Stimulated activated CD8-positive, alpha-beta memory T cell treated with anti-CD3 and anti-CD28 coated beads, Interleukin-7, amount 100 ng/mL, for 4 hours (primary cell): ENCODE measurements around the gene MAN1A1.

Source experiments
- DNase-seq, 2 donors: peaks; one replicate each; pipeline ENCODE4 v3.0.0-alpha.2; 2020; ENCODE audit warnings: low read depth in 2 of 2

MAN1A1 gene

DNA sequence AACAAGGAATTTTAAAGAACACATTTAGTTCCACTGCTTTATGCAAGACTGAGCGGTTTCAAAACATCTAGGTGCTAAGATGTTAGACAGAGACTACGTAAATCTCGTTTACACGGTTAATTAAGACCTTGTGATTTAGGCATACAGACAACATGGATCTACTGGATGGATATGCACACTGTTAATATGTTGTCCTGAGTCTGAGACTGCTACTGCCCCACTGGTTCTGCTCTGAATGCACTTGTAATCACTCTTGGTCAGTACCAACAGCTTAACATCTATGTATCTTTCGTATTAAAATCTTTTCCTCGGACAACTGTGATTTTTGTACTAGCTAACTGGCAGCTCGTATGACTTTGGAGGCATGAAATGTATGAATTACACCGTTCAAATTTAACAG, 3.1 kb downstream of the MAN1A1 start:
- DNase-seq: no peak

GRCh38 chr6:119345114-119345513, 4.4 kb downstream of the MAN1A1 start:
- DNase-seq: no peak

DNA sequence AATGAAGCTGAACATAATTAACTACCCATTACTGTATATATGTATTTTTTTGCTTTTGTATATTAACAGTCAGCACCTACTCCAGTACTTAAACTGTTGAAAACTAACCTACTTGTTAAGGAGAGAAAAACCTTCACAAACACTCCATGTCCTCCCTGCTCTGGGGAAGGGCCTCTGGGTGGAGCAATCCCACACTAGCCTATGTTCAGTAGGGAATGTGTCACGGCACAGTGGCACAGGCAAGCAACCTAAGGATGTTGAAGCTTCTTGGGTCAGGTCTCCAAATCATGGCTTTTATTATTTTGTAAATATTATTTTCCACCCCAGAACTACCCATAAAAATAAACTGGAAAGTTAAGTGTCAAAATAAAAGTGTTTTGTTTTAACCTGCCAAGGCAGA, 5.3 kb downstream of the MAN1A1 start:
- DNase-seq: no peak

GRCh38 chr6:119343573-119344146, 5.9 kb downstream of the MAN1A1 start:
- DNase-seq: no peak

DNA sequence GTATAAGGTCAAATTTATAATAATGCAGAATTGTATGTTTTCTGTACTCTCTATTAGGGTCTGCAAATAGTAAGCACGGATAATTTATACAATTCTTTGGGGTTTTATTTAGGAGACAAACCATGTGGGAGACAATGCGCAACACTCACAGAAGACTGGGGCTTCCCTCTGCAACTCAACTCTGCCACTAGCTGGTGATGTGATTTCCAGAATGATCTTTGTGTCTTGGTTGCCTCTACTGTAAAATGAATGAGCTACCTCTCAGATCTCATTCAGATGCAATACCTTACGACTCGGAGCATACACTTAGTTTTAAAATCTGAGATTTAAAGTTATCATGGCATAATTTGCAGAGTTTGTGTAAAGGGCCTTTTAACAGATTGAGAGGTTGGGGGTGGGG, 6.4 kb downstream of the MAN1A1 start:
- no peak for DNase-seq

DNA sequence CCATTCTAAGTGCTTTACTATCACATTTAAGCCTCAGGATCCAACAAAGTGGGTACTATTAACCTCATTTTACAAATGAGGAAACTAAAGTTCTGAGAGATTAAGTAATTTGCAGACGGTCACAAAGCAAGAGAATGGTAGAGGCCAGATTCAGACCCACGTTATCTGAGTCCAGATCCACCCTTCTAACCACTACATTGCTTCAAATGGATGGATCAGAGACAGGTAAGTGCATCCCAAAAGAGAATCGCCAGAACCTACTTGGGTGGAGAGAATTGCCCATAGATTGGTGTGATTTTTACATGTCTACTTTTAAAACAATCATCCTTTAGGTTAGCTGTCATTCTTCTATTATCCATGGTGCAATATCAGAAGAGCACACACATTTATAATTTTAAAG, 7.1 kb downstream of the MAN1A1 start:
- no peak for DNase-seq

- DNase-seq: no peak
Measured at GRCh38 chr6:119340796-119341487, 8.6 kb downstream of the MAN1A1 start.

DNA sequence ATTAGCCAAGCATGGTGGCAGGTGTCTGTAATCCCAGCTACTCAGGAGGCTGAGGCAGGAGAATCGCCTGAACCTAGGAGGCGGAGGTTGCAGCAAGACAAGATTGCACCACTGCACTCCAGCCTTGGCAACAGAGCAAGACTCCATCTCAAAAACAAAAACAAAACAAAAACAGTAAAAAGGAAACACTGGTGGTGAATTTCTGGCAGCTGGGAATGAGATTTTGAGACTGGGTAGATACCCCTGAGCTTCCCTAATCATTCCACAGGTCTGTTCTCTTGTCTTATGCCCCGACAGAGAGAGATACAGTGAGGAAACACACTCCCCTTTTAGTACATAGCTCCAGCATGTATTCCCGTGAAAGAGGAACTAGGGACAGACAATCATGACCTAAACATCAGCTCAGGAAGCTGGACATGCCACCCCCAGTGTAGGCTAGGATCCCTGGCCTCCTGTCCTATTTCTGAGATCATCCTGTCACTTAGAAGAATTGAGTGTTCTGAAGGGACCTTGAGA, 9.6 kb downstream of the MAN1A1 start:
- no peak for DNase-seq

DNA sequence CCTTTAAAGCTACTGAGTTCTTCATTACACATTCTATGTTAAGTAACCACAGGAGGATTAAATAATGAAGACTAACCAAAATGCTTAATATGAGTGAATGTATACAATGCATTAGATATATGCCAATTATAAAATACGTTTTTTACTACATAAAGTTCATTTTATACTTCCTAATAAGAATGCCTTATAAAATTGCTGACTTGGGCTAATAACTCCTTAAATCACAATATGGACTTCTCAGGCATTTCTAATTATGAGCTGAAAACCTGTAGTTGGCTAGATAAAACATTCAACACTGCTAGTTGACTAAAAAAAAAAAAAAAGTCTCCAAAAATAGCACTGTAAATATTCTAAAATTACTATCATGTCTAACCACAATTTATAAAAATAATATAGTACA, 11.8 kb downstream of the MAN1A1 start:
- no peak for DNase-seq

DNA sequence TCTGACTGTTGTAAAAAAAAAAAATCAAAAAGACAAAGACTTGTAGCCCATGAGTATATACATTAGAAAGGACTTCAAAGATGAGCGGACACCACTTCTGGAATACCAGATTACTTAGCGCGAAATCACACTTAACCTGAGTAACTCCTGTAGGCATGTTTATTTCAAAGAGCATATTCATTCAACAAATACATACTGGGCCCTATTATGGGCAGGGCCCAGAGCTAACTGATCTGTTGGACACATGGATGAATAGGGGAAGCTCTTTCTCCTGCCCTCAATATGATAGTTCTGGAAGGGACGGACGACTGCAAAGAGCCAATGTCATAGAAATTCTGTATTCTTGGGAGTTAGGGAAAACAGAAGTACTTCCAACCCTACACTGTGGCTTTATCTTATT, 12.3 kb downstream of the MAN1A1 start:
- no peak for DNase-seq

DNA sequence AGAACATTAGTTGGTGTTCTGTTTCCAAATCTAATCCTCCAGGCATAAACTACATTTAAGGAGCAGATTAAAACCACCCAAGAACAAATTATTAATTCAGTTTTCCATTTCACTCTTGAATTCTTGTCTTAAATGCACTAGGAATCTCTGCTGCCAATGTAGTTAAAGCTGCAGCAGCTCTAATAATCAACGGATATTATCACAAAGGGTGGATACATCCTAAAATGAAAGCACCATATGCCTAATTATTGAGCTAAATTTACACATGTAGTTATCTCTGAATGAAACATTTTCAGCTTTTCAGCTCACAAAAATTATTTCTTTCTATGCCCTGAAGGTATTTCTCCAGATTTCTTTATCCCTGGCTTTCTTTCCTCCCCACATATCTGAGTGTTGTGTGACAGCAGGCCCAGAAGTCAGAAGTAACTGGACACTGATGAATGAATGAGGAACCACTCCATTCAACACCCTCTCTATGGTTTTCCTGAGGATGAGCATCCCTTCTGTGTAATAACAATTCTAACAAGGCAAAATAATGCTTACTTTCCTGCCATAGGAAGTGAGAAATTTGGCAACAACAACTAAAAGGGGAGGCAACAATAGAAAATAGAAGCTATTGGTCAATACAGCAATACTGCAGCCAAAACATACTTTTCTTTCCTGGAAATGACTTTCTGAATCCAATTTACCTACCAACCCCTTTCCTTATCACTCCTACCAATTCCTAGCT, 14.9 kb downstream of the MAN1A1 start:
- DNase-seq: no peak

GRCh38 chr6:119333707-119334295, 15.8 kb downstream of the MAN1A1 start:
- no peak for DNase-seq

DNA sequence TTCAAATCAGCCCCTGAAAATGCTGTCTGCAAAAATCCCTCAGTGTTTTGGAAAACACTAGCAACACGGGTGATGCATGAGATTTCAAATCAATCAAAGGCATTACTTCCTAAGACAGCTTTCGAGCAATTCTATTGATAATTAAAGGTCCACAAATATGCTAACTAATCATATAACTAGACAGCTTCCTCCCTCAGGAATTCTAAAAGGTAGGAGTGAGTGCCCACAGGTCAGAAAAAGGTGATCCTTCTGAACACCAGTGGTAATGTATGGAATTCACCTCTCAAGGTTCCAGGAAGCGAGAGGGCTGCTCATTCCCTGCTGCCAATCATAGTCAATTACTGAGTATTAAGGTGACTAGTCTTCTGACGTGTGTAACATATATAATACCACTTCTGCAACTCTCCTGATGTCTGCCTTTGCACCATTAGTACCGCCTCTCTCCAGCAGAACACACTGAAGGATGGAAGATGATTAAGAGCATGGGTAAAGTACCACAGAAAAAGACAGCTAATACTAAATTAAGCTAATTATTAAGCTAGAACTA, 16.4 kb downstream of the MAN1A1 start:
- DNase-seq: no peak

DNA sequence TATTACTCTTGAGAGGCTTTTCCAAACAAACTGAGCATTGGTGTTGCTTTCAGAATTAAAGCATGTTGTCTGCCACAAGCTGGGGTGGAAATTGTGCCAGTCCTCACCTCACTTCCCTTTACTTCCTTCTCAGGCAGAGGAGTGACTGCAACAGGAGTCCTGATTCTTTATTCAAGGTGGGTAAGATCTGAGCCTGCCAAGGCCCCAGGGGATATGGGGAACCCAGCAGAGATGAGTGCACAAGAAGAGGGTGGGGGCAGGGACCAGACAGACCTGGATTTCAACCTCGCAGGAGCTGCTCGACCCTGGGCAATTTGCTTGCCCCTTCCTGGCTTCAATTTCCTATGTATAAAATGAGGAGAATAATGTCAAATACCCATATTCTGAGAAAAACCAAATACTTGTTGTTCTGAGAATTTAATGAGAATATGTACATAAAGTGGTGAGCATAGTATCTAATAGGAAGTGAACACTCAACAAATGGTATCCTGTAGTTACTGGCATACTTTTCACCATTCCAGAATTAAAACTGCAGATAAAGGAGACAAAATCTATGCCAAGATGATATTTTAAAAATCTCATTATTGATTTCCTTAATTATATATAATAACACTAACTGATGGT, 17.8 kb downstream of the MAN1A1 start:
- no peak for DNase-seq

DNA sequence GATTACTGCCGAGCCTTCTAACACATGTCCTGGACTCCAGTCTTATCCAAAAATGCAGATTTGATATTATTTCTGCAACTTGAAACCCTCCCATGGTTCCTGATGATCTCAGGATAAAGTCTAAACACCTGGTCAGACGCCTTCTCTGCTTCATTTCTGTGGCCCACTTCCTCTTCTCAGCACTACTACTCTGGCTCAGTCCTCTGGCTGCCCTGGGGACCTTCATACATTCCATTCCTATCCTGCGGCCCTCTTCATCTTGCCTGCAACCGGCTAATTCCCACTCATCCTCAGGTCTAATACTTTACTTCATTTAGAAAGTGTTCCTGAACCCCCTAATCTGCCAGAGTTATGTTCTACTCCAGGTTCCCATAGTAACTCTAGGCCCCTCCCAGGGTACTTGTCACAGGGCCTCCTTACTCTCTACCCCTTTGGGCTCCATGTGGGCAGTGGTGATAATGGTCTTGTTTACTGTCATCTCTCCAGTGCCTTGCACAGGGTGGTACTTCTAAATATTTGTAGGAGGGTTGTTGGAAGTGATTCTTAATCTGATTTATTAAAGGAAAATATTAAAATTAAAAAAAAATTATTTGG, 18.9 kb downstream of the MAN1A1 start:
- DNase-seq: no peak

GRCh38 chr6:119329794-119330180, 19.8 kb downstream of the MAN1A1 start:
- no peak for DNase-seq

GRCh38 chr6:119328892-119329793, 20.4 kb downstream of the MAN1A1 start:
- DNase-seq: no peak

- no peak for DNase-seq
Measured at GRCh38 chr6:119328254-119328653, 21.3 kb downstream of the MAN1A1 start.

- no peak for DNase-seq
Measured at GRCh38 chr6:119327810-119328209, 21.8 kb downstream of the MAN1A1 start.

DNA sequence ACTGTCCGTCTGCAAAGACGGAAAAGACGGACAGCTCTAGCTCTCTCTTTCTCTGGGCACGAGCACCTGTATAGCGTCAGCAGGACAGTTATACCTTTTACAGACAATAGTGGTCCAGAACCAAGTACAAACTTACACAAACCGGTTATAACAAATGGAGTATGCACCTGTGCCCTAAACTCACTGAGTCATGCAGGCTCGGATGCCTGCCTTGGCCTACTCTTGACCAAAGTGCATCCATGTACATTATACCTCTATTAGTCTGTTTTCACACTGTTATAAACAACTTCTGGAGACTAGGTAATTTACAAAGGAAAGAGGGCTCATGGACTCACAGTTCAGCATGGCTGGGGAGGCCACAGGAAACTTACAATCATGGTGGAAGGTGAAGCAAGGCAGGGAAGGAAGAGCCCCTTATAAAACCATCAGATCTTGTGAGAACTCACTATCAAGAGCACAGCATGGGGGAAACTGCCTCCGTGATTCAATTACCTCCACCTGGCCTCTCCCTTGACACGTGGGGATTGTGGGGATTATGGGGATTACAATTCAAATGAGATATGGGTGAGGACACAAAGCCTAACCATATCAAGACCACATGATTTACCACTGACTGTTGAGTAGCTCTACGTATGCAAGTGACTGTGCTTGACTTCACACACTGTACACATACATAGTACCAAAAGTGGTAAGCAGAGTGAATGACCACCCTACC, 23.1 kb downstream of the MAN1A1 start:
- DNase-seq: no peak
